Smooth muscle cell (in vitro differentiated cells): Measurements from ENCODE around the gene TPBGL. TPM values are rescaled to one million over a fixed set of nuclear protein-coding genes. Genes with fewer than 3 reads are reported as not detected.

Experiments
- DNase-seq: peaks from one replicate; lab custom pipeline; 2025; ENCODE audit not compliant: unreplicated experiment; lab: John Stamatoyannopoulos, UW
- H2AFZ ChIP-seq: fragments of 200-600 bp; sonication (generic); 2 replicates; pipeline ENCODE4 v1.6.0; 2016; ENCODE audit warnings: antibody characterized with exemption, low read depth, mild to moderate bottlenecking
- H3F3A ChIP-seq: fragments of 200-600 bp; sonication (generic); 2 replicates; pipeline ENCODE4 v1.6.0; 2017; ENCODE audit warnings: antibody characterized with exemption, low read depth
- H3K27ac ChIP-seq: fragments of 200-600 bp; sonication (generic); 2 replicates; pipeline ENCODE4 v1.5.1; 2016; ENCODE audit warnings: low read depth, mild to moderate bottlenecking
- H3K27me3 ChIP-seq: fragments of 200-600 bp; sonication (generic); 2 replicates; pipeline ENCODE4 v1.6.1; 2016; ENCODE audit warnings: low read depth, mild to moderate bottlenecking
- H3K36me3 ChIP-seq: fragments of 200-600 bp; sonication (generic); 2 replicates; pipeline ENCODE4 v1.5.1; 2016; ENCODE audit warnings: low read depth
- H3K4me1 ChIP-seq: fragments of 200-600 bp; sonication (generic); 2 replicates; pipeline ENCODE4 v1.5.1; 2016; ENCODE audit warnings: low read depth
- H3K4me2 ChIP-seq: fragments of 200-600 bp; sonication (generic); 2 replicates; pipeline ENCODE4 v1.6.0; 2016; ENCODE audit warnings: mild to moderate bottlenecking
- H3K4me3 ChIP-seq: fragments of 200-600 bp; sonication (generic); 2 replicates; pipeline ENCODE4 v1.5.1; 2016; ENCODE audit warnings: mild to moderate bottlenecking
- H3K79me2 ChIP-seq: fragments of 200-600 bp; sonication (generic); 2 replicates; pipeline ENCODE4 v1.6.0; 2016; ENCODE audit warnings: low read depth, mild to moderate bottlenecking
- H3K9ac ChIP-seq: fragments of 200-600 bp; sonication (generic); 2 replicates; pipeline ENCODE4 v1.6.0; 2016; ENCODE audit warnings: low read depth
- H3K9me3 ChIP-seq: fragments of 200-600 bp; sonication (generic); replicated peaks from 2 replicates; pipeline ENCODE4 v1.5.1; 2016; ENCODE audit warnings: low read depth
- H4K20me1 ChIP-seq: fragments of 200-600 bp; sonication (generic); 2 replicates; pipeline ENCODE4 v1.6.0; 2016; ENCODE audit warnings: low read depth
- WGBS: methylation state at CpG from one replicate; pipeline ENCODE4 v1.1.7; 2016; ENCODE audit warnings: low lambda C conversion rate; 5-methylcytosine and 5-hydroxymethylcytosine counted together
- polyA plus RNA-seq: library from polyadenylated mRNA; unstranded; fragments of >200 nt; fragmentation: Nextera tagmentation; extraction: Ambion mirVana; gene quantifications from 2 replicates; pipeline ENCODE4 v1.2.1, GENCODE V29; 2016
- total RNA-seq: library from RNA; depleted of rRNA; stranded (reverse); fragments of >200 nt; gene quantifications from 2 replicates; pipeline ENCODE4 v1.2.3, GENCODE V29; 2014
- TF ChIP-seq, protein P1 (sequence below): fragments of 200-600 bp; sonication (generic); IDR thresholded peaks from 2 replicates; pipeline ENCODE4 v1.5.1; 2017; ENCODE audit warnings: borderline replicate concordance, mild to moderate bottlenecking, antibody characterized with exemption; ENCODE audit not compliant: insufficient read depth, poor library complexity, severe bottlenecking

TPBGL gene
- total and polyA plus RNA-seq, 2 experiments from 2014 or later = 0.62 to 0.81 TPM

DNA sequence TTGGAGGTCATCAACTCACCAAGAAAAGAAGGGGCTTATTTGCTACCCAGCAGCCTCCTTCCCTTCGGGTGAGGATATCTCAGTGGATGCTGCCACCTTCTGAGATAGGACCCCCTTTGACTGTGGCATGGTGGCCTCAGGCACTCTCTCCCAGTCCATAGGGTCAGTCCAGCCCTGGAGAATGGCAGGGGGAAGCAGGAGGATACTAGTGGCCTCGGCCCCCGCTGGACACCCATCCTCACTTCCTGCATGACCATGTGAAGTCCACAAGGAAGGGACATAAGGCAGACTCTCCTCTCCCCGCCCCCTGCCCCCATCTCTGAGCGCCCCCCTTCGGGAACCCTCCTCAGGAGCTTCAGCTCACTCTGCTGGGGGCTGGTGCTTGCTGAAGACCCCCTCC, 24.4 kb downstream of the TPBGL start:
- TF ChIP-seq, protein P1, sequence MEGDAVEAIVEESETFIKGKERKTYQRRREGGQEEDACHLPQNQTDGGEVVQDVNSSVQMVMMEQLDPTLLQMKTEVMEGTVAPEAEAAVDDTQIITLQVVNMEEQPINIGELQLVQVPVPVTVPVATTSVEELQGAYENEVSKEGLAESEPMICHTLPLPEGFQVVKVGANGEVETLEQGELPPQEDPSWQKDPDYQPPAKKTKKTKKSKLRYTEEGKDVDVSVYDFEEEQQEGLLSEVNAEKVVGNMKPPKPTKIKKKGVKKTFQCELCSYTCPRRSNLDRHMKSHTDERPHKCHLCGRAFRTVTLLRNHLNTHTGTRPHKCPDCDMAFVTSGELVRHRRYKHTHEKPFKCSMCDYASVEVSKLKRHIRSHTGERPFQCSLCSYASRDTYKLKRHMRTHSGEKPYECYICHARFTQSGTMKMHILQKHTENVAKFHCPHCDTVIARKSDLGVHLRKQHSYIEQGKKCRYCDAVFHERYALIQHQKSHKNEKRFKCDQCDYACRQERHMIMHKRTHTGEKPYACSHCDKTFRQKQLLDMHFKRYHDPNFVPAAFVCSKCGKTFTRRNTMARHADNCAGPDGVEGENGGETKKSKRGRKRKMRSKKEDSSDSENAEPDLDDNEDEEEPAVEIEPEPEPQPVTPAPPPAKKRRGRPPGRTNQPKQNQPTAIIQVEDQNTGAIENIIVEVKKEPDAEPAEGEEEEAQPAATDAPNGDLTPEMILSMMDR = no peak
- H3K27me3 ChIP-seq = no peaks in the 10 kb centered on the region
- H3K4me3 ChIP-seq = no peak overlapping the region
- no peak overlapping the region for H3K4me2 ChIP-seq
- no peaks in the 10 kb centered on the region for H4K20me1 ChIP-seq
- no peaks in the 10 kb centered on the region for H3K79me2 ChIP-seq
- H3K9me3 ChIP-seq = no peaks in the 10 kb centered on the region
- DNase-seq = no peak
- H3K9ac ChIP-seq = no peak overlapping the region
- H2AFZ ChIP-seq = no peak overlapping the region
- H3K4me1 ChIP-seq = no peaks in the 10 kb centered on the region
- H3F3A ChIP-seq = no peaks in the 10 kb centered on the region
- peak overlapping the region; percentile 55 for H3K27ac ChIP-seq
- H3K36me3 ChIP-seq = no peaks in the 10 kb centered on the region
- WGBS = 100% methylated on average over 3 of the region's 6 CpGs

DNA sequence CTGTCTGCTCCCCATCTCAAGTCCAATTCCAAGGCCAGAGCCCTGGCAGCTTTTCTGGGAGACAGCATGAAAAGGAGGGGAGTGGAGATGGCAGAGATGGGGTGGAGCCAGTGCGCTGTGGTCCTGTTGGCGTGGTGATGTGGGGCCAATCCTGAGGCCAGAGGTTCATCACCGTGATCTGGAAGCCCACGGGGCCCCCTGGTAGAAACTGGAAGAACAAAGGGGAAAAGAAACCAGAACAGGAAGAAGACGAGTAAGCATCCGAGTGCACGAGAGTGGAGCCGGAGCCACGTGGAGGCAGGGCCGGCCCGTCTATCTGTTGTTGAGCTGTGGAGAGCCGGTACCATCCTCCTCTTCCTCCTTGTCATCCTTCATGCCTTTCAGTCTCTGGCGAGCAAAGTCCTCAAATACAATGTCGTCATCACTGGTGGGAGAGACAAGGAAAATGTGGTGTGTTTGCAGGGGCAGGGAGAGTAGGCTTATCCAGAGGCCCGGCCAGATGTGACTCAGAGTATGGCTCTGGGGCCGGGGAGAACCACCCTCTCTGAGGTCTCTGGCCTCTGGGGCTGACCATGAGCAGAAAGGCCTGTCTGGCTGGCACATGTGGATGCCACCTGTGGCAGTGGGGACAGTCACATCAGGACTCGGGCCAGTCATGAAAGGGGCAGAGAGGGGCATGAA, 25.4 kb downstream of the TPBGL start:
- peak overlapping the region; percentile 55 for H3K27ac ChIP-seq
- TF ChIP-seq, protein P1 = no peak
- no peaks in the 10 kb centered on the region for H3F3A ChIP-seq
- DNase-seq = no peak
- H3K4me1 ChIP-seq = no peaks in the 10 kb centered on the region
- H3K4me2 ChIP-seq = peak overlapping the region; percentile 31
- no peaks in the 10 kb centered on the region for H3K9me3 ChIP-seq
- no peak overlapping the region for H2AFZ ChIP-seq
- 47% methylated on average over 17 of the region's 17 CpGs for WGBS
- no peaks in the 10 kb centered on the region for H3K79me2 ChIP-seq
- no peaks in the 10 kb centered on the region for H3K27me3 ChIP-seq
- H3K4me3 ChIP-seq = no peak overlapping the region
- peak overlapping the region; percentile 14 for H3K9ac ChIP-seq
- no peaks in the 10 kb centered on the region for H3K36me3 ChIP-seq
- no peaks in the 10 kb centered on the region for H4K20me1 ChIP-seq

DNA sequence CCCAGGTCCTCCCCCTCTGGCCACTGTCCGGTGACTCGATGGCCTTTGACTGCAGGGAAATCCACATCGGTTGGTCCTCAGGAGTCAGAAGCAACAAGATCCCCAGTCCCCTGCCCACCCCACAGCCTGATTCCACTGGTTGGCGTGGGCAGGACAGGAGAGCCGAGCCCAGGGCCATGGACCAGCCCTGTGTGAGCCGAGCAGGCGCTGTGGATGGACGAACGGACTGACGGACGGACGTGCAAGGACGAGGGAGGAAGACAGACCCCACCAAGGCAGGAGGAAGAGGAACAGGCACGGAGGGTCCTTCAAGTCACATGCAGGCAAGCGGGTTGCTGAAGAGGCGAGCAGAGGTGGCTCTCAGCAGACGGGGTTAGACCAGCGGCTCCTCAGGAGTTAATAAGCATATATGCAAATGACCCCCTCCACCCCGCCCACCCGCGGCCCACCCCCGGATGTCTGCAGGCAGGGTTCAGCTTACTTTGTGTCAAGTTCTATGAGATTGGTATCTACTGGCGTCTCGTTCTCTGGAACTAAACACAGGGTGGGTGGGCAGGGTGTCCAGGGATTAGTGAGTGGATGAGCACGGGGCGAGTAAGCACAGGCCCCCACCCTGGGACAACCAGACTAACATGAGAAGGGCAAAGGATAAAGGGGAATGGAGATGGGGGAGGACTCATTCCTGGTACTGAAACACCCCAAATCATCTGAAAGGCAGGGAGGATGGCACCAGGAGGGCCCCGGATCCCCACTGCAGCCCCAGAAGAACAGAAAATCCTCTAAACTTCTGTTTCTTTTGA, 26.8 kb downstream of the TPBGL start:
- Histone ChIP-seq H2AFZ (no peak overlapping the region), H3K9me3 (no peaks in the 10 kb centered on the region), H3K9ac (no peak overlapping the region), H3F3A (no peaks in the 10 kb centered on the region), H3K79me2 (no peaks in the 10 kb centered on the region), H3K4me3 (no peak overlapping the region), H3K27ac (no peak overlapping the region), H3K4me2 (no peak overlapping the region), H3K4me1 (no peaks in the 10 kb centered on the region), H3K36me3 (no peaks in the 10 kb centered on the region), H3K27me3 (no peaks in the 10 kb centered on the region), H4K20me1 (no peaks in the 10 kb centered on the region)
- WGBS = 93% methylated on average over 19 of the region's 27 CpGs
- DNase-seq = no peak
- TF ChIP-seq, protein P1 = no peak
